ENCODE results near the gene PRAMEF26.
"Not testable (repeated sequence)": the region's sequence is repeated elsewhere in the genome, so short reads cannot be mapped to it uniquely, and the experiment has no call there.

PRAMEF26 gene

GRCh38 chr1:13155909-13156308 lies at the start of gene PRAMEF26:
TSS of gene PRAMEF26 (minus strand) at chr1:13156009. CDS start at chr1:13153095, 2,914 bp downstream.
- not testable (repeated sequence) for DNase-seq

- DNase-seq = not testable (repeated sequence)
These were observed 45.5 kb upstream of the PRAMEF26 start, which contains the start of gene PRAMEF13 for GRCh38 chr1:13201309-13201708. TSS of gene PRAMEF13 (minus strand) at chr1:13201409. CDS start at chr1:13199589, 1,820 bp downstream.

GRCh38 chr1:13171548-13171947 lies 15.7 kb upstream of the PRAMEF26 start, which contains the start of gene PRAMEF9:
TSS of gene PRAMEF9 (plus strand) at chr1:13171848. CDS start at chr1:13175281, 3,433 bp downstream.
- not testable (repeated sequence) for DNase-seq

GRCh38 chr1:13165531-13165930 lies 9.7 kb upstream of the PRAMEF26 start, which contains the start of gene HNRNPCL4:
TSS of gene HNRNPCL4 (minus strand) at chr1:13165631. CDS start at chr1:13165467, 164 bp downstream.
- not testable (repeated sequence) for DNase-seq

GRCh38 chr1:13116754-13117153 lies 39.1 kb downstream of the PRAMEF26 start, which contains the start of gene HNRNPCL2:
TSS of gene HNRNPCL2 (minus strand) at chr1:13116854. CDS start at chr1:13116400, 454 bp downstream.
- not testable (repeated sequence) for DNase-seq

Measured in OCI-M1 (cell line).